Measurements from ENCODE around the gene C1QTNF6. TPM values are rescaled to one million over a fixed set of nuclear protein-coding genes. Genes with fewer than 3 reads are reported as not detected.

C1QTNF6 gene
- total and polyA plus RNA-seq, 5 donors from 2014 or later: 1.6 to 13.6 (median 2.1) TPM

GRCh38 chr22:37231406-37232139 lies 43.5 kb upstream of the C1QTNF6 start:
- Mint-ChIP-seq H3K4me3 (peak overlapping the region; percentile 78 to 88 (median 83)), H3K9me3 (peaks cover 0 to 1% (median 0%) of the 10 kb centered on the region in 7 donors), H3K27me3 (no peaks in the 10 kb centered on the region), H3K4me1 (peaks cover 10 to 92% (median 48%) of the 10 kb centered on the region in 4 donors), H3K36me3 (peaks cover 58% of the 10 kb centered on the region), H3K27ac (peak overlapping the region; percentile 99 to 100 (median 100))
- ATAC-seq (ENCODE audit: low read depth in 2 of 2) (no peak), DNase-seq (peak; percentile 34 to 65 (median 50))
- peak overlapping the region; percentile 97 for H3K27ac ChIP-seq (ENCODE audit: insufficient read depth, low read length, poor library complexity, severe bottlenecking)
- H3K4me3 ChIP-seq (ENCODE audit: low read depth, low read length): peak overlapping the region; percentile 26
- peaks cover 63% of the 10 kb centered on the region for H3K36me3 ChIP-seq (ENCODE audit: control insufficient read depth, insufficient read depth, low read length)
- H3K9me3 ChIP-seq (ENCODE audit: control insufficient read depth in 2 of 2, low read length in 2 of 2): no peaks in the 10 kb centered on the region
- peaks cover 97% of the 10 kb centered on the region for H3K4me1 ChIP-seq (ENCODE audit: control insufficient read depth, insufficient read depth, low read length, poor library complexity, severe bottlenecking)
- H3K27me3 ChIP-seq (ENCODE audit: control insufficient read depth, insufficient read depth, low read length): no peaks in the 10 kb centered on the region

GRCh38 chr22:37230673-37231405 lies 42.8 kb upstream of the C1QTNF6 start:
- Mint-ChIP-seq H3K36me3 (peaks cover 59% of the 10 kb centered on the region), H3K27me3 (no peaks in the 10 kb centered on the region)

DNA sequence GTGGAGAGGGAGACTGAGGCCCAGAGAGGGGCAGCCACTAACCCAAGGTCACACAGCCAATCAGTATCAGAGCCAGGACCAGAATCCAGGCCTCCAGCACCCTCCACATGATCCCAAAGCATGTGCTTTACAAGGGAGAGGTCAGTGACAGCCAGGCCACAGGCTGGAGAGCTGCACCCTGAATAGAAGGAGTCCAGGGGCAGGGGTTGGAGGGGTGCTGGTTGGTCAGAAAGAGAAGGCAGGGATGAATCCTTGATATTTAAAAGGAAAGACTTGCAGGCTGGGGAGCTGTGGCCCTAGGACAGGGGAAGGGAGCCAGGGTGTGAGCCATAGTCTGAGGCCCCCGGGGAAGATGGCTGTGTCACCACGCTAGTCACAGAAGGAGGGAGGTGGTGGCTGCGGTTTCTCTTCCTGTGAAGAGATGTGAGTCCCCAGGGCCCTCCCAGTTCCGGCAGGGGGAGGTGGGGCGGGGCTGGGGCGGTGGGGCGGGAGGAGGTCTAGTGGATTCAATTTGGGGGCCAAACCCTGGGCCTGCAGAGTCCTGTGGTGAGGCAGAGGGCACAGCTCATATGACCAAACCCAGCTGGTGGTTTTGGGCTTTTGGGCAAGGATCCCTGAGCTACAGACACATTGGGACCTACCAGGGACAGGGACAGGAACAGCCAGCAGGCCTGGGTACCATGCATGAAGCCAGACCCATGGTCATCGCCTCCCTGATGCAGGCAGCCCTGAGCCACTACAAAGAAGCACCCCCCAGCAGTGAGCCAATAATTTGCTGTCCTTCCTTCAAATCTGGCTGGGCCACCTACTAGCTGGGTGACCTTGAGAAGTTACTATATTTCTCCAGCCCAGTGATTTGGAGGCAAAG lies 42.0 kb upstream of the C1QTNF6 start:
- Histone ChIP-seq H3K27me3 (ENCODE audit: control insufficient read depth, insufficient read depth, low read length) (no peaks in the 10 kb centered on the region), H3K4me3 (ENCODE audit: low read depth, low read length) (peak overlapping the region; percentile 34), H3K36me3 (ENCODE audit: control insufficient read depth, insufficient read depth, low read length) (peaks cover 63% of the 10 kb centered on the region), H3K27ac (ENCODE audit: insufficient read depth, low read length, poor library complexity, severe bottlenecking) (peak overlapping the region; percentile 97), H3K9me3 (ENCODE audit: control insufficient read depth in 2 of 2, low read length in 2 of 2) (no peaks in the 10 kb centered on the region), H3K4me1 (ENCODE audit: control insufficient read depth, insufficient read depth, low read length, poor library complexity, severe bottlenecking) (peaks cover 97% of the 10 kb centered on the region)
- Mint-ChIP-seq H3K27me3 (no peaks in the 10 kb centered on the region), H3K27ac (peak overlapping the region; percentile 98 to 100 (median 99)), H3K36me3 (peaks cover 60% of the 10 kb centered on the region), H3K9me3 (peaks cover 0 to 1% (median 0%) of the 10 kb centered on the region in 7 donors), H3K4me1 (peaks cover 10 to 92% (median 50%) of the 10 kb centered on the region in 4 donors), H3K4me3 (peak overlapping the region; percentile 83 to 97 (median 86))
- DNase-seq (peak; percentile 86 to 95 (median 89)), ATAC-seq (ENCODE audit: low read depth in 2 of 2) (peak; percentile 85 to 86)

More at GRCh38 chr22:37230673-37231405, 42.8 kb upstream of the C1QTNF6 start:
- H3K4me3 Mint-ChIP-seq: peak overlapping the region; percentile 83 to 90 (median 86)
- H3K27ac Mint-ChIP-seq: peak overlapping the region; percentile 99 to 100 (median 100)
- Histone ChIP-seq H3K9me3 (ENCODE audit: control insufficient read depth in 2 of 2, low read length in 2 of 2) (no peaks in the 10 kb centered on the region), H3K27me3 (ENCODE audit: control insufficient read depth, insufficient read depth, low read length) (no peaks in the 10 kb centered on the region), H3K4me3 (ENCODE audit: low read depth, low read length) (peak overlapping the region; percentile 34), H3K36me3 (ENCODE audit: control insufficient read depth, insufficient read depth, low read length) (peaks cover 63% of the 10 kb centered on the region), H3K27ac (ENCODE audit: insufficient read depth, low read length, poor library complexity, severe bottlenecking) (peak overlapping the region; percentile 97), H3K4me1 (ENCODE audit: control insufficient read depth, insufficient read depth, low read length, poor library complexity, severe bottlenecking) (peaks cover 97% of the 10 kb centered on the region)
- H3K9me3 Mint-ChIP-seq: peaks cover 0 to 1% (median 0%) of the 10 kb centered on the region in 7 donors
- peak; percentile 28 to 38 for ATAC-seq (ENCODE audit: low read depth in 2 of 2)
- H3K4me1 Mint-ChIP-seq: peaks cover 10 to 92% (median 47%) of the 10 kb centered on the region in 4 donors
- DNase-seq: peak; percentile 60 to 93 (median 61)

DNA sequence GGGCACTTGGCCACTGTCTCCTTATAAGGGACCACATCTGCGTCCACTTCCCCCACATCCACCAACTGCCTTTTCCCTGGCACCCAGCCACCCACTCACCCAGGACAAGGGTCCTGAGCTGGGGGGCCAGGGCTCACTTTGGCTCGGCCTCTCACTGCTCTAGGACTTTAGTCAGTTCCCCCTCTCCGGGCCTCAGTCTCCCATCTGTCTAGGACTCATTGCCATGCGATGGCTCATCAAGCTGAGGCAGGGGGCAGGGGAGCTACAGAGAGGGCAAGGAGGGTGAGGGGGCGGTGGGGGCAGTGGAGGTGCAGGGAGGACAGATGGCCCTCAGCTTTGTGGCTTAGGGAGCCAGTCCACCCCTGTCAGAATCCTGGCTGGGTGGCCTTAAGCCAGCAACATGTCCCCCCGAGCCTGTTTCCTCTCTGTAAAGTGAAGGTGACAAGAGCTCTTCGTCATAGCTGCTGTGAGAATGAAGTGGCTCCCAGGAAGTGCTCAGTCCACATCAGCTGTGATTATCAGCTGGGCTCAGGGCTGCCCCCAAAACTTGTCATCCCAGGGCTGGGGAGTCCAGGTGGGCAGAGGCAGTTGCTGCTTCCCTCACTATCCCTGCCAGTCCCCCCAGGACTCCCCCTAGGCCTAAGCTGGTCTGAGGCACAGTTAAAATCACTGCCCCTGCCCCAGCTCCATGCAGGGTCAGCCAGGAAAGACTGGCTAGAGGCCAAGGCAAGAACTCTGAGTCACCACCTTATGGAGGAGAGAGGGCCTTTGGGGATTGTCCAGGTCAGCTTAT lies 41.2 kb upstream of the C1QTNF6 start:
- ATAC-seq (ENCODE audit: low read depth in 2 of 2): peak; percentile 14 to 41
- H3K4me1 ChIP-seq (ENCODE audit: control insufficient read depth, insufficient read depth, low read length, poor library complexity, severe bottlenecking): peaks cover 97% of the 10 kb centered on the region
- H3K36me3 Mint-ChIP-seq: peaks cover 62% of the 10 kb centered on the region

GRCh38 chr22:37228106-37229011 lies 40.3 kb upstream of the C1QTNF6 start:
- Histone ChIP-seq H3K4me3 (ENCODE audit: low read depth, low read length) (peak overlapping the region; percentile 24), H3K36me3 (ENCODE audit: control insufficient read depth, insufficient read depth, low read length) (peaks cover 60% of the 10 kb centered on the region), H3K9me3 (ENCODE audit: control insufficient read depth in 2 of 2, low read length in 2 of 2) (no peaks in the 10 kb centered on the region), H3K4me1 (ENCODE audit: control insufficient read depth, insufficient read depth, low read length, poor library complexity, severe bottlenecking) (peaks cover 97% of the 10 kb centered on the region), H3K27ac (ENCODE audit: insufficient read depth, low read length, poor library complexity, severe bottlenecking) (peak overlapping the region; percentile 97), H3K27me3 (ENCODE audit: control insufficient read depth, insufficient read depth, low read length) (no peaks in the 10 kb centered on the region)
- Mint-ChIP-seq H3K36me3 (peaks cover 67% of the 10 kb centered on the region), H3K9me3 (peaks cover 0 to 1% (median 0%) of the 10 kb centered on the region in 7 donors), H3K4me3 (peak overlapping the region; percentile 83 to 97 (median 86)), H3K4me1 (peaks cover 10 to 92% (median 60%) of the 10 kb centered on the region in 4 donors), H3K27me3 (no peaks in the 10 kb centered on the region), H3K27ac (peak overlapping the region; percentile 98 to 100 (median 99))
- peak; percentile 28 to 34 for ATAC-seq (ENCODE audit: low read depth in 2 of 2)
- peak; percentile 44 to 87 (median 45) for DNase-seq

More for the DNA sequence above, 41.2 kb upstream of the C1QTNF6 start:
- Histone ChIP-seq H3K9me3 (ENCODE audit: control insufficient read depth in 2 of 2, low read length in 2 of 2) (no peaks in the 10 kb centered on the region), H3K4me3 (ENCODE audit: low read depth, low read length) (peak overlapping the region; percentile 24), H3K36me3 (ENCODE audit: control insufficient read depth, insufficient read depth, low read length) (peaks cover 64% of the 10 kb centered on the region), H3K27me3 (ENCODE audit: control insufficient read depth, insufficient read depth, low read length) (no peaks in the 10 kb centered on the region), H3K27ac (ENCODE audit: insufficient read depth, low read length, poor library complexity, severe bottlenecking) (peak overlapping the region; percentile 97)
- Mint-ChIP-seq H3K9me3 (peaks cover 0 to 1% (median 0%) of the 10 kb centered on the region in 7 donors), H3K4me3 (peak overlapping the region; percentile 83 to 97 (median 86)), H3K27me3 (no peaks in the 10 kb centered on the region), H3K27ac (peak overlapping the region; percentile 98 to 100 (median 99)), H3K4me1 (peaks cover 10 to 92% (median 51%) of the 10 kb centered on the region in 4 donors)
- peak; percentile 27 to 83 (median 46) for DNase-seq

- peak overlapping the region; percentile 90 to 92 (median 91) for H3K27ac Mint-ChIP-seq
- Histone ChIP-seq H3K4me3 (ENCODE audit: low read depth, low read length) (no peak overlapping the region), H3K36me3 (ENCODE audit: control insufficient read depth, insufficient read depth, low read length) (peaks cover 43% of the 10 kb centered on the region), H3K4me1 (ENCODE audit: control insufficient read depth, insufficient read depth, low read length, poor library complexity, severe bottlenecking) (peaks cover 94% of the 10 kb centered on the region), H3K9me3 (ENCODE audit: control insufficient read depth in 2 of 2, low read length in 2 of 2) (no peaks in the 10 kb centered on the region), H3K27ac (ENCODE audit: insufficient read depth, low read length, poor library complexity, severe bottlenecking) (peak overlapping the region; percentile 87), H3K27me3 (ENCODE audit: control insufficient read depth, insufficient read depth, low read length) (no peaks in the 10 kb centered on the region)
- H3K27me3 Mint-ChIP-seq: no peaks in the 10 kb centered on the region
- DNase-seq (no peak), ATAC-seq (ENCODE audit: low read depth in 2 of 2) (no peak)
- H3K4me1 Mint-ChIP-seq: peaks cover 8 to 90% (median 68%) of the 10 kb centered on the region in 4 donors
- H3K4me3 Mint-ChIP-seq: peak overlapping the region; percentile 38 to 81 (median 62)
- peaks cover 56% of the 10 kb centered on the region for H3K36me3 Mint-ChIP-seq
- H3K9me3 Mint-ChIP-seq: peaks cover 0 to 1% (median 0%) of the 10 kb centered on the region in 7 donors
Observed at GRCh38 chr22:37226514-37226913, 38.5 kb upstream of the C1QTNF6 start.

Data from CD4-positive, CD25-positive, alpha-beta regulatory T cell (primary cell).